SK-N-SH (cell line): ENCODE measurements around the gene ERBB2. TPM values are rescaled to one million over a fixed set of nuclear protein-coding genes. Genes with fewer than 3 reads are reported as not detected.

Experiments
- CTCF ChIA-PET: fragments of 300-600, 350-600 bp; formaldehyde crosslinking; extraction: SDS; loops from one replicate; lab custom pipeline; 2021; lab: Yijun Ruan, JAX
- POLR2A ChIA-PET: fragments of 350-600 bp; sonication (Branson Sonifier 250); formaldehyde crosslinking; extraction: SDS; loops from one replicate; lab custom pipeline; 2020; ENCODE audit warnings: antibody characterized with exemption, inconsistent platforms; lab: Yijun Ruan, JAX
- DNase-seq: peaks from one replicate; pipeline ENCODE4 v3.0.0; 2012
- H2AFZ ChIP-seq: fragments of 200-600 bp; sonication (generic); 2 replicates; pipeline ENCODE4 v1.8.1; 2016; ENCODE audit warnings: antibody characterized with exemption, mild to moderate bottlenecking, low read depth
- H3F3A ChIP-seq: fragments of 200-600 bp; sonication (generic); replicated peaks from 2 replicates; pipeline ENCODE3; 2016; ENCODE audit warnings: antibody characterized with exemption, mild to moderate bottlenecking; ENCODE audit not compliant: insufficient read depth
- H3K27ac ChIP-seq, 2 experiments: fragments of 200-500 bp in 1 of 2; fragments of 200-600 bp in 1 of 2; sonication (Bioruptor generic) in 1 of 2; sonication (generic), shearing (Covaris generic) in 1 of 2; 2 replicates each; pipeline versions ENCODE4 v1.5.1 to v1.6.1; 2014 to 2016; ENCODE audit warnings: low read depth in 2 of 2, inconsistent platforms in 1 of 2, low read length in 1 of 2, mild to moderate bottlenecking in 1 of 2, mixed read lengths in 1 of 2
- H3K27me3 ChIP-seq: fragments of 200-600 bp; sonication (generic), shearing (Covaris generic); 2 replicates; pipeline ENCODE4 v1.6.1; 2016; ENCODE audit warnings: mixed run types; ENCODE audit not compliant: insufficient read depth
- H3K36me3 ChIP-seq, 2 experiments: fragments of 200-500 bp in 1 of 2; fragments of 200-600 bp in 1 of 2; sonication (Bioruptor generic) in 1 of 2; sonication (generic) in 1 of 2; replicated peaks in 1 of 2; 2 replicates each; pipeline versions ENCODE3 to v1.5.1; 2014 to 2016; ENCODE audit warnings: low read length in 1 of 2, mild to moderate bottlenecking in 1 of 2; ENCODE audit not compliant: insufficient read depth in 2 of 2, control insufficient read depth in 1 of 2
- H3K4me1 ChIP-seq, 2 experiments: fragments of 200-500 bp in 1 of 2; fragments of 200-600 bp in 1 of 2; sonication (Bioruptor generic) in 1 of 2; sonication (generic), shearing (Covaris generic) in 1 of 2; 2 replicates each; pipeline versions ENCODE4 v1.5.1 to v1.6.1; 2014 to 2016; ENCODE audit warnings: low read depth in 1 of 2, low read length in 1 of 2, mixed run types in 1 of 2; ENCODE audit not compliant: insufficient read depth in 2 of 2, control insufficient read depth in 1 of 2
- H3K4me2 ChIP-seq: fragments of 200-600 bp; sonication (generic), shearing (Covaris generic); 2 replicates; pipeline ENCODE4 v1.6.1; 2017; ENCODE audit warnings: mixed run types
- H3K4me3 ChIP-seq, 2 experiments: fragments of 200-500 bp in 1 of 2; fragments of 200-600 bp in 1 of 2; sonication (Bioruptor generic) in 1 of 2; sonication (generic), shearing (Covaris generic) in 1 of 2; 2 replicates each; pipeline versions ENCODE4 v1.5.1 to v1.8.1; 2014 to 2016; ENCODE audit warnings: low read depth in 2 of 2, inconsistent platforms in 1 of 2, low read length in 1 of 2, mild to moderate bottlenecking in 1 of 2, mixed read lengths in 1 of 2, moderate library complexity in 1 of 2
- H3K79me2 ChIP-seq: fragments of 200-600 bp; sonication (generic); 2 replicates; pipeline ENCODE4 v1.8.1; 2017; ENCODE audit warnings: mild to moderate bottlenecking; ENCODE audit not compliant: insufficient read depth
- H3K9ac ChIP-seq: fragments of 200-600 bp; sonication (generic); 2 replicates; pipeline ENCODE4 v1.6.1; 2017; ENCODE audit warnings: mixed run types
- H3K9me2 ChIP-seq: fragments of 200-600 bp; sonication (generic); 2 replicates; pipeline ENCODE4 v1.6.1; 2017; ENCODE audit warnings: mixed run types
- H3K9me3 ChIP-seq: fragments of 200-600 bp; sonication (generic); 2 replicates; pipeline ENCODE4 v1.6.1; 2017; ENCODE audit warnings: mixed run types, mild to moderate bottlenecking, moderate library complexity
- H4K20me1 ChIP-seq: fragments of 200-600 bp; sonication (generic); 2 replicates; pipeline ENCODE4 v1.6.1; 2017; ENCODE audit warnings: mild to moderate bottlenecking, mixed run types; ENCODE audit not compliant: insufficient read depth
- RXRA ChIP-seq: IDR thresholded peaks from 2 replicates; pipeline ENCODE4 v1.4.0; 2012; ENCODE audit warnings: low read depth, mild to moderate bottlenecking, borderline replicate concordance
- WGBS: methylation state at CpG from one replicate; pipeline ENCODE4 v1.1.6; 2017; ENCODE audit warnings: low lambda C conversion rate; 5-methylcytosine and 5-hydroxymethylcytosine counted together
- polyA plus RNA-seq, 3 experiments: library from polyadenylated mRNA; depleted of rRNA; stranded (reverse); fragments of >200 nt; gene quantifications; 2 replicates each; pipeline ENCODE4 v1.2.3, GENCODE V29; 2012
- small RNA-seq, 7 experiments: library from RNA; depleted of rRNA; stranded (forward); fragments of <200 nt; gene quantifications; one replicate each; pipeline ENCODE3, GENCODE V24; 2012

Gene ERBB2
- polyA plus RNA-seq, 1 of the 3 experiments (the other 2 are of a cell fraction), result 1.9 TPM

DNA sequence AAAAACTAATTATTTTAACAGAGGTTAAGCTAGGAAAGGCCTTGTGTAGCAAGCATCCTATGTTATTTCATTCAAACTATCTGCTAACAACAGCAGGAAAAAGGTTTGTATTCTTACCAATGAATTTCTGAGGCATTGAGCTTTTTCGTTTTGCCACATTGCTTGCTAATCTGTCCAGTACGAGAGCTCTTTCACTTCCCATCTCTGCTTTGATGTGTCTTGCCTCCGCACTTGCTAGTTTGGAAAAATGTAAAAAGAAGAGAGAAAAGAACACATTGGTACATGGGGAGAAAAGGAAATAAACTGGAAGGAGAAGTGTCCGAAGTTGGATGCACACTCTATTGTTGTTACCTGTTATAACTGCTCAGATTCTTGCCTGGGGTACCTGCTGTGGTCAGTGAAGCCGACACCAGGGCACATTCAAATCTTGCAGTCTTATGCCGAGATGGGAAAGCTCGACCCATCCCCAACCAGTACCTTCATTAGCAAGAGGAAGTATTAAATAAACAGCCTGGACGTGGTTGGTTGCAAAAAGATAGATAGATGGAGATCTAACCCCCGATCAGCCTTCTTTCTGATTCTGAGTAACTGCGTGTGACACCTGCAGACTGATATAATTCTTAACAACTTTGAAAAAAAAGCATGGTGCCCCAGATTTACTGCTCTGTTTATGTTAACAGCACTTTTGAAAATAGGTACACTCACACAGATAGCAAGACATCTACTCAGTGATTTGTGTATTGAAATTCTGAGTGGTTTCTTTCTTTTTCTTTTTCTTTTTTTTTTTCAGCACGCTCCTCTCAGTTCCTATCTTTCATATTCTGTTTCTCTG lies 77.9 kb downstream of the ERBB2 start:
- Histone ChIP-seq H3K9ac (no peak overlapping the region), H3F3A (no peaks in the 10 kb centered on the region), H4K20me1 (no peaks in the 10 kb centered on the region), H3K9me2 (no peaks in the 10 kb centered on the region), H2AFZ (no peak overlapping the region), H3K4me2 (no peak overlapping the region), H3K9me3 (no peaks in the 10 kb centered on the region), H3K27ac (no peak overlapping the region), H3K4me3 (no peak overlapping the region), H3K79me2 (no peaks in the 10 kb centered on the region), H3K4me1 (no peaks in the 10 kb centered on the region), H3K27me3 (peaks cover 92% of the 10 kb centered on the region), H3K36me3 (no peaks in the 10 kb centered on the region)
- CTCF ChIA-PET, result interaction anchor here (0.7 to 1.6 kb wide), 2 partner anchors 14 to 154 kb away, joined by 3 to 4 read pairs; no protein-coding TSS in a partner anchor
- POLR2A ChIA-PET, result no interaction called here
- DNase-seq, result no peak
- WGBS, result 6% methylated on average over 11 of the region's 11 CpGs
- TF ChIP-seq RXRA, result no peak

Small RNA genes within 50 kb of the gene (small RNA-seq; reads per million reads assigned to genes)
- gene MIR4728, result 0 reads per million in 7 experiments

Other genes with a start within 250 kb of the ERBB2 start
- gene MED1, start 248.8 kb upstream of the ERBB2 start, polyA plus RNA-seq (2012; rRNA removed), result 12.3 and 19.9 TPM in 2 replicates
- 11.6 and 15.7 TPM in 2 replicates for gene CDK12, start 238.6 kb upstream of the ERBB2 start, polyA plus RNA-seq (2012; rRNA removed)
- not detected in 2 replicates for gene NEUROD2, start 92.1 kb upstream of the ERBB2 start, polyA plus RNA-seq (2012; rRNA removed)
- 0.05 and 0.07 TPM in 2 replicates for gene PPP1R1B, start 73.1 kb upstream of the ERBB2 start, polyA plus RNA-seq (2012; rRNA removed)
- gene STARD3, start 62.9 kb upstream of the ERBB2 start, polyA plus RNA-seq (2012; rRNA removed), result 76.8 and 78.0 TPM in 2 replicates
- 0.43 and 0.67 TPM in 2 replicates for gene TCAP, start 34.7 kb upstream of the ERBB2 start, polyA plus RNA-seq (2012; rRNA removed)
- 0.05 and 0.07 TPM in 2 replicates for gene PNMT, start 31.6 kb upstream of the ERBB2 start, polyA plus RNA-seq (2012; rRNA removed)
- 20.9 and 25.8 TPM in 2 replicates for gene PGAP3, start 12.0 kb upstream of the ERBB2 start, polyA plus RNA-seq (2012; rRNA removed)
- 100 and 105 TPM in 2 replicates for gene MIEN1, start 30.5 kb downstream of the ERBB2 start, polyA plus RNA-seq (2012; rRNA removed)
- not detected in 2 replicates for gene GRB7, start 37.9 kb downstream of the ERBB2 start, polyA plus RNA-seq (2012; rRNA removed)
- gene IKZF3, start 164.2 kb downstream of the ERBB2 start, polyA plus RNA-seq (2012; rRNA removed), result not detected in 2 replicates
- not detected in 2 replicates for gene ZPBP2, start 168.1 kb downstream of the ERBB2 start, polyA plus RNA-seq (2012; rRNA removed)
- gene GSDMB, start 218.6 kb downstream of the ERBB2 start, polyA plus RNA-seq (2012; rRNA removed), result 2.4 and 3.6 TPM in 2 replicates
- 27.8 and 38.5 TPM in 2 replicates for gene ORMDL3, start 227.5 kb downstream of the ERBB2 start, polyA plus RNA-seq (2012; rRNA removed)
- not detected in 2 replicates for gene LRRC3C, start 227.7 kb downstream of the ERBB2 start, polyA plus RNA-seq (2012; rRNA removed)